OCI-LY1 (cell line): Measurements from ENCODE around the gene BRINP1.

Experiments used
- H2AFZ ChIP-seq: fragments of 200-600 bp; sonication (generic), shearing (Covaris generic); 2 replicates; pipeline ENCODE4 v1.6.0; 2014; ENCODE audit warnings: antibody characterized with exemption, mild to moderate bottlenecking, low read length
- H3F3A ChIP-seq: fragments of 200-600 bp; sonication (generic), shearing (Covaris generic); 2 replicates; pipeline ENCODE4 v1.6.0; 2014; ENCODE audit warnings: mild to moderate bottlenecking, antibody characterized with exemption, low read length, moderate library complexity; ENCODE audit not compliant: insufficient read depth
- H3K27ac ChIP-seq: fragments of 200-600 bp; sonication (generic); 2 replicates; pipeline ENCODE4 v1.5.1; 2014; ENCODE audit warnings: low read length, mixed run types, mild to moderate bottlenecking, low read depth; ENCODE audit not compliant: poor library complexity, severe bottlenecking
- H3K27me3 ChIP-seq: fragments of 200-600 bp; sonication (generic); 2 replicates; pipeline ENCODE4 v1.6.0; 2014; ENCODE audit warnings: antibody characterized with exemption, mild to moderate bottlenecking, low read length, moderate library complexity; ENCODE audit not compliant: insufficient read depth
- H3K36me3 ChIP-seq: fragments of 200-600 bp; sonication (generic); 2 replicates; pipeline ENCODE4 v1.6.1; 2014; ENCODE audit warnings: mild to moderate bottlenecking, antibody characterized with exemption, low read length, moderate library complexity, mixed read lengths; ENCODE audit not compliant: insufficient read depth
- H3K4me1 ChIP-seq: fragments of 200-600 bp; sonication (generic); 2 replicates; pipeline ENCODE4 v1.5.1; 2014; ENCODE audit warnings: mild to moderate bottlenecking, low read length, moderate library complexity; ENCODE audit not compliant: insufficient read depth, severe bottlenecking
- H3K4me2 ChIP-seq: fragments of 200-600 bp; sonication (generic), shearing (Covaris generic); 2 replicates; pipeline ENCODE4 v1.6.1; 2014; ENCODE audit warnings: low read length
- H3K4me3 ChIP-seq: fragments of 200-600 bp; sonication (generic); 2 replicates; pipeline ENCODE4 v1.5.1; 2014; ENCODE audit warnings: low read length, low read depth, mild to moderate bottlenecking, mixed read lengths; ENCODE audit not compliant: poor library complexity, severe bottlenecking
- H3K79me2 ChIP-seq: fragments of 200-600 bp; shearing (Covaris generic); 2 replicates; pipeline ENCODE4 v1.6.1; 2016; ENCODE audit warnings: mixed run types, low read length, mixed read lengths; ENCODE audit not compliant: insufficient read depth
- H3K9ac ChIP-seq: fragments of 200-600 bp; sonication (generic), shearing (Covaris generic); 2 replicates; pipeline ENCODE4 v1.6.1; 2014; ENCODE audit warnings: mild to moderate bottlenecking, low read length, mixed read lengths
- H3K9me2 ChIP-seq: fragments of 200-600 bp; sonication (generic), shearing (Covaris generic); 2 replicates; pipeline ENCODE4 v1.6.1; 2014; ENCODE audit warnings: low read depth, mild to moderate bottlenecking, low read length, mixed read lengths
- H3K9me3 ChIP-seq: fragments of 200-600 bp; shearing (Covaris generic); 2 replicates; pipeline ENCODE4 v1.6.1; 2014; ENCODE audit warnings: low read length, mixed read lengths
- H4K20me1 ChIP-seq: fragments of 200-600 bp; sonication (generic), shearing (Covaris generic); 2 replicates; pipeline ENCODE4 v1.6.0; 2016; ENCODE audit warnings: mild to moderate bottlenecking, low read length; ENCODE audit not compliant: insufficient read depth
- EZH2 ChIP-seq: fragments of 200-600 bp; sonication (generic), shearing (Covaris generic); IDR thresholded peaks from 2 replicates; pipeline ENCODE4 v1.8.0; 2017; ENCODE audit warnings: borderline replicate concordance, mixed run types, mild to moderate bottlenecking, antibody characterized with exemption, low read length, moderate library complexity, mixed read lengths
- TF ChIP-seq, protein P1 (sequence below): fragments of 200-600 bp; sonication (generic), shearing (Covaris generic); IDR thresholded peaks from 2 replicates; pipeline ENCODE4 v1.5.1; 2017; ENCODE audit warnings: mild to moderate bottlenecking, antibody characterized with exemption, low read length, moderate library complexity, mixed read lengths

The BRINP1 gene

GRCh38 chr9:119251936-119252335 lies 117.3 kb downstream of the BRINP1 start:
- Histone ChIP-seq H3K9me3 (no peaks in the 10 kb centered on the region), H3K9ac (no peak overlapping the region), H3F3A (no peaks in the 10 kb centered on the region), H3K4me1 (no peaks in the 10 kb centered on the region), H3K79me2 (no peaks in the 10 kb centered on the region), H3K9me2 (no peaks in the 10 kb centered on the region), H3K36me3 (no peaks in the 10 kb centered on the region), H4K20me1 (no peaks in the 10 kb centered on the region), H3K4me3 (no peak overlapping the region), H2AFZ (no peak overlapping the region), H3K27me3 (no peaks in the 10 kb centered on the region), H3K27ac (no peak overlapping the region), H3K4me2 (no peak overlapping the region)
- TF ChIP-seq, protein P1, sequence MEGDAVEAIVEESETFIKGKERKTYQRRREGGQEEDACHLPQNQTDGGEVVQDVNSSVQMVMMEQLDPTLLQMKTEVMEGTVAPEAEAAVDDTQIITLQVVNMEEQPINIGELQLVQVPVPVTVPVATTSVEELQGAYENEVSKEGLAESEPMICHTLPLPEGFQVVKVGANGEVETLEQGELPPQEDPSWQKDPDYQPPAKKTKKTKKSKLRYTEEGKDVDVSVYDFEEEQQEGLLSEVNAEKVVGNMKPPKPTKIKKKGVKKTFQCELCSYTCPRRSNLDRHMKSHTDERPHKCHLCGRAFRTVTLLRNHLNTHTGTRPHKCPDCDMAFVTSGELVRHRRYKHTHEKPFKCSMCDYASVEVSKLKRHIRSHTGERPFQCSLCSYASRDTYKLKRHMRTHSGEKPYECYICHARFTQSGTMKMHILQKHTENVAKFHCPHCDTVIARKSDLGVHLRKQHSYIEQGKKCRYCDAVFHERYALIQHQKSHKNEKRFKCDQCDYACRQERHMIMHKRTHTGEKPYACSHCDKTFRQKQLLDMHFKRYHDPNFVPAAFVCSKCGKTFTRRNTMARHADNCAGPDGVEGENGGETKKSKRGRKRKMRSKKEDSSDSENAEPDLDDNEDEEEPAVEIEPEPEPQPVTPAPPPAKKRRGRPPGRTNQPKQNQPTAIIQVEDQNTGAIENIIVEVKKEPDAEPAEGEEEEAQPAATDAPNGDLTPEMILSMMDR: no peak
- no peak for TF ChIP-seq EZH2

DNA sequence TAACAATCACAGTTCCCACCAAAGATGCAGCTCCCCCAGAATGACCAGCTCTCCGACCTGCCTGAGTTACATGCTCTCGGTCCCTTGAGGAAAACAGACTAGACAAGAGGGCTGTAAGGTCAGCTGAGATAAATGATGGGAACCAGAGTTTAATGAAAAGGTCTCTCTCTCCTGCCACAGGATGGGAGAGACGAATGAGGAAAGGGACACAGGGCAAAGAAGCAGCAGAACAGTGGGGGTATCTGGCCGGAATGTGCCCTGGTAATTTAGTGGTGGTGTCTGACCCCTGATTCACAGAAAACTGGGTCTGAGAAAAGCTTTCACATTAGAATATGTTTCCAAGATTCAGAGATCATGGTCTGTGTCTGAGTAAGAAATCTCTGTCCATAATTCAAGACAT lies 118.5 kb downstream of the BRINP1 start:
- no peak overlapping the region for H2AFZ ChIP-seq
- H3K9me2 ChIP-seq: no peaks in the 10 kb centered on the region
- no peaks in the 10 kb centered on the region for H3K9me3 ChIP-seq
- H3K27me3 ChIP-seq: no peaks in the 10 kb centered on the region
- TF ChIP-seq, protein P1: no peak
- no peak for TF ChIP-seq EZH2
- no peaks in the 10 kb centered on the region for H3K36me3 ChIP-seq
- H3K4me2 ChIP-seq: no peak overlapping the region
- H3K4me3 ChIP-seq: no peak overlapping the region
- no peaks in the 10 kb centered on the region for H4K20me1 ChIP-seq
- no peaks in the 10 kb centered on the region for H3K4me1 ChIP-seq
- no peak overlapping the region for H3K27ac ChIP-seq
- H3F3A ChIP-seq: no peaks in the 10 kb centered on the region
- no peak overlapping the region for H3K9ac ChIP-seq
- H3K79me2 ChIP-seq: no peaks in the 10 kb centered on the region

DNA sequence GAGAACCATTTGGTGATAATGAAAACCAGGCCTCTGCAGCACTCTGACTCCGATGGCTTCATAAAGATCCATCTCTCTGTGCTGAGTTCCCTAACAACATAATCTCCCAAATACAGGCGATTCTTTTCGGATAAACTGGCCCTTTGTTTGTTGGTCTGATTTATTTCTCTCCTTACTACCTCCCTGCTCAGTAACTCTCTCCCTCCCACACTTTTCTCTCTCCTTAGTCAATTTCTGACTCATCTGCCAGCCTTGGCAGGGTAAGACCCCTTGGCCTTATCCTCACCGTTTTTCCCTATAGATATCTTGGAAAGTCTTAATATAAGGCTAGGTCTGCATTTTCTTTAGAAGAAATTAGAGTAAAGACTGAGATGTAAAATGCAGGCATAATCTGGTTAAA lies 128.7 kb downstream of the BRINP1 start:
- H3K9me3 ChIP-seq: no peaks in the 10 kb centered on the region
- H3K36me3 ChIP-seq: no peaks in the 10 kb centered on the region
- H3K27me3 ChIP-seq: no peaks in the 10 kb centered on the region
- TF ChIP-seq, protein P1: no peak
- no peak for TF ChIP-seq EZH2
- H3K9me2 ChIP-seq: no peaks in the 10 kb centered on the region
- H3K79me2 ChIP-seq: no peaks in the 10 kb centered on the region
- H3K4me1 ChIP-seq: no peaks in the 10 kb centered on the region
- H3K4me2 ChIP-seq: no peak overlapping the region
- no peak overlapping the region for H3K4me3 ChIP-seq
- no peaks in the 10 kb centered on the region for H3F3A ChIP-seq
- no peak overlapping the region for H3K9ac ChIP-seq
- no peaks in the 10 kb centered on the region for H4K20me1 ChIP-seq
- no peak overlapping the region for H3K27ac ChIP-seq
- no peak overlapping the region for H2AFZ ChIP-seq
